Right cardiac atrium (tissue), 5 donors: ENCODE results near the gene PRDM12. TPM values are rescaled to one million over a fixed set of nuclear protein-coding genes. Genes with fewer than 3 reads are reported as not detected.

Experiments used
- ATAC-seq, 2 donors: fragments of 200-7000 bp; cut with Tn5 transposase; one replicate each; pipeline versions ENCODE4 v1.8.0 to v1.9.1; 2020; ENCODE audit warnings: moderate library complexity in 2 of 2, mild to moderate bottlenecking in 1 of 2
- DNase-seq, 3 donors: peaks; one replicate each; pipeline ENCODE4 v3.0.0-alpha.2; 2020
- H3K27ac ChIP-seq: one replicate; pipeline ENCODE4 v1.5.1; 2013; ENCODE audit warnings: mild to moderate bottlenecking, low read length, control low read depth, moderate library complexity
- H3K27me3 ChIP-seq: one replicate; pipeline ENCODE4 v1.6.1; 2013; ENCODE audit not compliant: control insufficient read depth, insufficient read depth
- H3K4me1 ChIP-seq: one replicate; pipeline ENCODE4 v1.6.1; 2013; ENCODE audit warnings: low read length; ENCODE audit not compliant: control insufficient read depth, insufficient read depth
- H3K4me3 ChIP-seq: one replicate; pipeline ENCODE4 v1.5.1; 2013; ENCODE audit warnings: low read length, control low read depth
- H3K9me3 ChIP-seq: one replicate; pipeline ENCODE4 v1.6.1; 2013; ENCODE audit warnings: low read length; ENCODE audit not compliant: control insufficient read depth
- WGBS: extraction: QIAGEN DNeasy Blood & Tissue Kit; methylation state at CpG from one replicate; pipeline ENCODE4 v1.1.7; 2013; 5-methylcytosine and 5-hydroxymethylcytosine counted together
- intact Hi-C, 4 donors: fragments of 100-400 bp; cut with DNase I; formaldehyde crosslinking; loops; one replicate each; pipeline versions ENCODE4 v1.11.0 to v1.14.0; 2022 to 2023
- polyA plus RNA-seq: library from polyadenylated mRNA; stranded (reverse); fragments of 200-250 nt; gene quantifications from one replicate; pipeline ENCODE4 v1.2.3, GENCODE V29; 2013
- total RNA-seq, 4 donors: library from RNA; stranded (reverse); fragmentation: NEBNext Ultra II Directional; extraction: Animal tissue kit (Norgen Biotek cat#: 25700); gene quantifications; one replicate each; pipeline ENCODE4 v1.2.1, GENCODE V29; 2021
- donor health status: healthy with polysubstance abuse.
- donor health status: DM: no; HTN: yes; CAD: no.
- donor health status: DM: no; HTN: no; CAD: no.
- donor health status: DM: no; HTN: yes; CAD: no; lungs with severe emphysema.
- donor health status: DM: yes; HTN: yes; CAD: no.

PRDM12 gene
- total and polyA plus RNA-seq, 5 donors, result 0.02 TPM; not detected in 4

DNA sequence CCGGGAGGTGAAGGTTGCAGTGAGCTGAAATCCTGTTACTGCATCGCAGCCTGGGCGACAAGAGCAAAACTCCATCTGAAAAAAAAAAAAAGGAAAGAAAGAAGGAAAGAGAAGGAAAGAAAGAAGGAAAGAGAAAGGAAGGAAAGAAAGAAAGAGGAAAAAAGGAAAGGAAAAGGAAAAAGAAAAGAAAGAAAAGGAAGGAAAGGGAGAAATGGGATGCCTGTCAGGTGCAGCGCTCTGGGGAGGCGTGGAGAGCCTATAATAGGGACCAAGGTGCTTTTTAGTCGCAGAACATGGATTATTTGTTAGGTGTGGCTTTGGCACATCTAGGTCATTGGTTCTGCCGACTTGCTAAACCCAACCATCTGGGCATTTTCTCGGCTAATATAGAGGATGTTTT is 47.1 kb downstream of the PRDM12 start:
- Histone ChIP-seq H3K4me1 (peaks cover 3% of the 10 kb centered on the region), H3K27me3 (no peaks in the 10 kb centered on the region), H3K27ac (no peak overlapping the region), H3K9me3 (no peaks in the 10 kb centered on the region), H3K4me3 (no peak overlapping the region)
- no peak for DNase-seq
- 92% methylated on average over 8 of the region's 8 CpGs for WGBS
- no peak for ATAC-seq
- intact Hi-C loops, result loop anchor here in 2 of 4 donors (5.0 to 10.0 kb wide), 2 partner anchors 151 to 223 kb away; partner anchors contain the start of gene FIBCD1 (in 1 of the 2)

DNA sequence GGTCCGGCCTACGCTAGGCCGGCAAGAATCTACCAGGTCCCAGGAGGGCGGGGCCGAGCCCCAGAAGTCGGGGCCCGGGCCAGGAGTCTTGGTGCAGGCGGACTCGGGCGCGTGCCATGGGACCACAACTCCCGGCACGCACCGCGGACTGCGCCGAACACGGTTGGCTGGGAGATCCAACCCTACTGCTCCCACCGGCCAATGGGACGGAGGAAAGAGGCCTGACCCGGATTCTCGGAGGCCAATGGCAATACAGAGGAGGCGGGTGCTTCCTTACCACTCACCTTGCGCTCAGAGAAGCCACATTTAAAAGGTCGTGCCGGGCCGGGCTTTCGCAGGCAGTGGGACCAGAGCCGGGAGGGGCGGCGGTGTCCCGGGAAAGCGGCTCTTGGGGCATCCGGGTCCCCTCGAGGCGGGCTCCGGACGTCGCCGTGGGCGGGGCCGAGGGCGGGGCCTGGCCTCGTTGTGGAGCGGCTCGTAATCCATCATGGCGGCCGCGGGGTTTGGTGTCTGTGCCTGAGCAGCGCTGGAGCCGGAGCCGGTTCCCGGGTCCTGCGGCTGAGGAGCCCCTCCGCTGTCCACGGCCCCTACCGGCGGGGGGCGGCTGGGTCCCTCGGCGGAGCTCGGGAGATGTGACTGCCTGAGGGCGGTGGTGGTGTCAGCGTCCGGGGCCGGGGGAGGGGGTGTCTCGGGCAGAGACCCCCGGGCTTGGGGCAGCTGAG is 48.3 kb downstream of the PRDM12 start:
- intact Hi-C loops, result loop anchor here in 2 of 4 donors (5.0 to 10.0 kb wide), 2 partner anchors 150 to 222 kb away; partner anchors contain the start of gene FIBCD1 (in 1 of the 2)
- Histone ChIP-seq H3K9me3 (no peaks in the 10 kb centered on the region), H3K4me3 (peak overlapping the region; percentile 91), H3K27ac (peak overlapping the region; percentile 92), H3K27me3 (no peaks in the 10 kb centered on the region), H3K4me1 (peaks cover 3% of the 10 kb centered on the region)
- WGBS, result under 1% methylated on average over 68 of the region's 68 CpGs
- DNase-seq (peak; percentile 99 to 100 (median 99)), ATAC-seq (peak; percentile 98)

DNA sequence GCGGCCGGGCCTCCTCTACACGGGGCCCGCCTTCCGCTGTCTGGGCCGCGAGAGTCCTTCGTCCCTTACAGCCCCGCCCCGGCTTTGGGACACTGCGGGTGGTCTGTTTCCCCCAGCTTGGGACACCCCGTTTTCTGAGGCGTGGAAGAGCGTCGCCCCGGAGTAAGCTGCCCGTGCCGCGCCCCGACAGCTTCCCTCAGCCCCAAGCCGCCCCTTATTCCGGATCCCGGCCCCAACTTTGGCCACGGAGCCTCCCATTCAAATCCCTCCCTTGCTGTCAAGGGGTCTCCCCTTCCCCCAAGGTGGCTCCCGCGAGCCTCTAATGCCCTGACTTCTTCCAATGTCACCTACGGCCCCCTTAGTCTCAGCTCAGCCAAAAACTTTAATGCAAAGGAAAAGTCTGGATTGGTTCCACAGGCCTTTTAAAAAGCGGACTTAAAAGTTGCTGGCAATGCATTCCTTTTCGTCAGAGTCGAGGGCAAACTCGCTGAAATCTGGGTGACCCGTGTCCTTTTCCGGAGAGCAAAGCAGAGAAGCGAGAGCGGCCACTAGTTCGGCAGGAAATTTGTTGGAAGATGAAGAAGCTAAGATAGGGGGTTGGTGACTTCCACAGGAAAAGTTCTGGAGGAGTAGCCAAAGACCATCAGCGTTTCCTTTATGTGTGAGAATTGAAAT is 49.0 kb downstream of the PRDM12 start:
- peak in 2 of 3 donors; percentile 32 to 68 for DNase-seq
- Histone ChIP-seq H3K9me3 (no peaks in the 10 kb centered on the region), H3K27ac (peak overlapping the region; percentile 92), H3K4me1 (peaks cover 3% of the 10 kb centered on the region), H3K4me3 (peak overlapping the region; percentile 91), H3K27me3 (no peaks in the 10 kb centered on the region)
- under 1% methylated on average over 37 of the region's 37 CpGs for WGBS
- intact Hi-C loops, result loop anchor here in 2 of 4 donors (5.0 to 10.0 kb wide), 2 partner anchors 149 to 221 kb away; partner anchors contain the start of gene FIBCD1 (in 1 of the 2)
- peak; percentile 9 to 24 for ATAC-seq

DNA sequence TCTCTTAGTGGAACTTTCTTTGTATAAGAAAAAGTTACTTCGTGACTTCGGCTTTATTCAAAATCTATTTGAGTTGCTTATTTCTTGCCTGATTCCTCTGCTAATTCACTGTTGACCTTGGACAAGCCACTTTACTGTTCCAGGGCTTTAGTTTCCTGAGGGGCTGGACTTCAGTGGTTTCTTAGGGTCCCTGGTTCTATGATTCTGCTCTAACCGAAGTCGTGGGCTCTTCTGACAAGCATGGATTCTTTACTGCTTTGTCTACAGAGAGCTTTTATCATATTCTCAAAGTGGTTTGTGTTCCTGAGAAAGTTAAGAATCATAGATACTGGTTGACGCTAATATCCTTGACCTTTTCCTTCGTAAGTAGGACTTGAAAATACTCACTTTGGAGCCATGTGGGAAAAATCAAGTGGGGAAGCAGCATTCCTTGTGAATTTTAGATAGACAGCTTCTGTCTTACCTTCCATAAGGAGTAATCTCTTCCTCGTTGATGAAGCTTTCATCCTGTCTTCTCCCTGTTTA is 50.3 kb downstream of the PRDM12 start:
- no peak for ATAC-seq
- Histone ChIP-seq H3K4me1 (peaks cover 6% of the 10 kb centered on the region), H3K9me3 (no peaks in the 10 kb centered on the region), H3K27ac (no peak overlapping the region), H3K27me3 (no peaks in the 10 kb centered on the region), H3K4me3 (peak overlapping the region; percentile 91)
- intact Hi-C loops, result loop anchor here in 2 of 4 donors (5.0 to 10.0 kb wide), 2 partner anchors 148 to 220 kb away; partner anchors contain the start of gene FIBCD1 (in 1 of the 2)
- no peak for DNase-seq
- WGBS, result 17% methylated on average over 7 of the region's 7 CpGs

DNA sequence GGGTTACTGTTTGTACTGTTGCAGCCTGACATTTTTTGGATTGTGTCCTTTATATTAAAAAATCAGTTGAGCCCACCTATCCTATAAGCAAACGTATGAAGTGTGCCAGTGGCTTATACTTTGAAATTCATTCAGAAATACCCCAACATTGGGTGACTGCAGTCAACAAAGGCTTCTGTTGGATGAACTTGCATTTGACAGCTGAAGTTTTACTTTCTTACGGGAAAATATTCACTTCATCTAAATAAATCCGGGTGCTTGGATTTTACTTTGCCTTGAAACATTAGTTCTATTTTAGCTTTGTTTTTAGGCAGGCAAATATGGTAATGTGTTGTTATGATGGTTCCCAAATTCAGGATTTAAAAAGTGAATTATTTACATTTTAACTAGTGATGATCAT is 50.9 kb downstream of the PRDM12 start:
- H3K4me3 ChIP-seq, result peak overlapping the region; percentile 91
- H3K27me3 ChIP-seq, result no peaks in the 10 kb centered on the region
- H3K27ac ChIP-seq, result no peak overlapping the region
- WGBS, result 20% methylated on average over 3 of the region's 3 CpGs
- intact Hi-C loops, result loop anchor here in 1 of 4 donors (10.0 kb wide), 1 partner anchor 220 kb away; the partner anchor contains the start of gene FIBCD1
- DNase-seq (no peak), ATAC-seq (no peak)
- H3K4me1 ChIP-seq, result peaks cover 6% of the 10 kb centered on the region
- H3K9me3 ChIP-seq, result no peaks in the 10 kb centered on the region

DNA sequence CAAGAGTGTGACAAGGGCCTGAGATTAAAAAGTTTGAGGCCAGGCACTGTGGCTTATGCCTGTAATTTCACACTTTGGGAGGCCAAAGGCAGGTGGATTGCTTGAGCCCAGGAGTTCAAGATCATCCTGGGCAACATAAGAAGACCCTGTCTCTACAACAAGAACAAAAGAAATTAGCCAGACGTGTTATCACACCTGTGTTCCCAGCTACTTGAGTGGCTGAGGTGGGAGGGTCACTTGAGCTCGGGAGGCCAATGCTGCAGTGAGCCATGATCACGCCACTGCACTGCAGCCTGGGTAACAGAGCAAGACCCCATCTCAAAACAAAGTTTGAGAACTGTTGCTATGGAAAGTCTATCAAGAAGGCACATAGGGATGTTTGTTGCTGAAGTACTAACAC is 54.2 kb downstream of the PRDM12 start:
- Histone ChIP-seq H3K4me1 (peaks cover 6% of the 10 kb centered on the region), H3K27ac (no peak overlapping the region), H3K4me3 (no peak overlapping the region), H3K27me3 (no peaks in the 10 kb centered on the region), H3K9me3 (no peaks in the 10 kb centered on the region)
- intact Hi-C loops, result loop anchor here in 1 of 4 donors (10.0 kb wide), 1 partner anchor 216 kb away; the partner anchor contains the start of gene FIBCD1
- DNase-seq (no peak), ATAC-seq (no peak)
- WGBS, result 75% methylated on average over 3 of the region's 3 CpGs

DNA sequence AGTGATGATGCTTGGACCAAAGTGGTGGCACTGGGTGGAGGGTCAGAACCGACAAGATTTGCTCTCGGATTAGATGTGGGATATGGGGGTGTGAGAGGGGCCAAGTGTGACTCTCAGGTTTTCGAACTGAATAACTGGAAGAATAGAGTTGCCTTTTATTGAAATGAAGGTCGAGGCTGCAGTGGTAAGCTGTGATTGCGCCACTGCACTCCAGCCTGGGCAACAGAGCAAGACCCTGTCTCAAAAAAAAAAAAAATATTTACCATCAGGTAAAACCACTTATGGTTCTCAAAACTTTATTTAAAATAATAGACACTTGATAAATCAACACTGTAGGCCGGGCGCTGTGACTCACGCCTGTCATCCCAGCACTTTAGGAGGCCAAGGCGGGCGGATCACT is 56.4 kb downstream of the PRDM12 start:
- ATAC-seq (no peak), DNase-seq (no peak)
- no peak overlapping the region for H3K4me3 ChIP-seq

DNA sequence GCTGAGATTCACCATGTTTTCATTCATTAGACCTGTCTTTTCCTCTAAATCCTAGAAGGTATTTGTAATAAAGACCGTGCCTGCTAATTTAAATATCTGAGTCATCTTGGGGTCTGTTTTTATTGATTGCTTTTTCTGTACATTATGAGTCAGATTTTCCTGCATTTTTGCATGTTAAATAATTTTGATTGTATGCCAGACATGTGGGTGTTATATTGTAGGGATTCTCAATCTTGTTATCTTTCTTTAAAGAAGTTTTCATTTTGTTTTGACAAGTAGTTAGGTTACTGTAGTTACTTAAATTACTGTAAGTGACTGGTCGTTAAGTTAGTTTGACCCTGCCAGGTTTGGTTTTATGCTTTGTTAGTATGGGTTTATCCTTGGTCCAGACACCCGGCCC is 64.3 kb downstream of the PRDM12 start:
- Histone ChIP-seq H3K4me3 (no peak overlapping the region), H3K9me3 (no peaks in the 10 kb centered on the region), H3K4me1 (peaks cover 2% of the 10 kb centered on the region), H3K27me3 (no peaks in the 10 kb centered on the region), H3K27ac (no peak overlapping the region)
- DNase-seq (no peak), ATAC-seq (no peak)
- intact Hi-C loops, result no loop called here
- 88% methylated on average over 3 of the region's 3 CpGs for WGBS

More for the DNA sequence above, 56.4 kb downstream of the PRDM12 start:
- H3K27me3 ChIP-seq, result no peaks in the 10 kb centered on the region
- no peak overlapping the region for H3K27ac ChIP-seq
- 98% methylated on average over 10 of the region's 10 CpGs for WGBS
- H3K4me1 ChIP-seq, result peaks cover 6% of the 10 kb centered on the region
- intact Hi-C loops, result no loop called here
- no peaks in the 10 kb centered on the region for H3K9me3 ChIP-seq

DNA sequence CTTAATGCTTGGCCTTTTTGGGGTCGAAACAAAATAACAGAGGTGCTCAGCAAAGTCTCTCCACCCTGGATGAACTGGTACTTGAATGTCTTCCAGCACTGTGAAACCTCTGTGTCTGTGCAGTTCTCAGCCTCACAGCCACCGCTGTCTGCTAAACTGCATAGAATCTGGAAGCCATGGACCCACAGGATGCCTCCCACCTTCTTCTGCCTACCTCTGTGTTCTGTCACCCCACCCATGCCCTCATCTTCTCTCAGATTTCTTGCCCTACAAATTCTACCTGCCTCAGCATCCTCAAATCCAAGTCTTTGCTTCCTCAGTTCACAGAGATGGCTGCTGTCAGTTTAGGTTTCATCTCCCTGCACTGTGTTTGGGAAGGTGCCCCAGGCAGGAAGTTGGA is 64.8 kb downstream of the PRDM12 start:
- H3K4me3 ChIP-seq, result no peak overlapping the region
- DNase-seq, result no peak
- no peak overlapping the region for H3K27ac ChIP-seq
- no peaks in the 10 kb centered on the region for H3K9me3 ChIP-seq
- WGBS, result 97% methylated on average over 2 of the region's 2 CpGs
- H3K27me3 ChIP-seq, result no peaks in the 10 kb centered on the region
- intact Hi-C loops, result no loop called here
- ATAC-seq, result no peak
- H3K4me1 ChIP-seq, result peaks cover 2% of the 10 kb centered on the region

DNA sequence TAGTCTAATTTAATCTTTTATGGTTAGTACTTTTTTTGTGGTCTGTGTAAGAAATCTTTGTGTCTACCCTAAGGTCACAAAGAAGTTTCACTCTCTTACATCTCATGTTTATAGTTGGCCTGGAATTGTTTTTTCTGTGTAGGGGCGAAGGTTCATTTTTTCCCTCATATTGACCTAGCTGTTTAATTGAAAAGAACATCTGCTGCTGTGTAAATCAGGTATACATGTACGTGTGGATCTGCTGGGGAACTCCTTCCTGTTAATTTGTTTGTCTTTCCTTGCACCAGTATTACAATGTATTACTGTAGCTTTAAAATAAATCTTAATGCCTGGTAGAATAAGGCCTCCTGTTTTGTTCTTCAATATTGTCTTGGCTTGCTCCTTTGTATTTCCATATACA is 67.0 kb downstream of the PRDM12 start:
- ATAC-seq, result no peak
- no peak overlapping the region for H3K27ac ChIP-seq
- DNase-seq, result no peak
- intact Hi-C loops, result no loop called here
- no peaks in the 10 kb centered on the region for H3K9me3 ChIP-seq
- H3K4me3 ChIP-seq, result no peak overlapping the region
- no peaks in the 10 kb centered on the region for H3K27me3 ChIP-seq
- 78% methylated on average over 2 of the region's 2 CpGs for WGBS
- H3K4me1 ChIP-seq, result peaks cover 2% of the 10 kb centered on the region

DNA sequence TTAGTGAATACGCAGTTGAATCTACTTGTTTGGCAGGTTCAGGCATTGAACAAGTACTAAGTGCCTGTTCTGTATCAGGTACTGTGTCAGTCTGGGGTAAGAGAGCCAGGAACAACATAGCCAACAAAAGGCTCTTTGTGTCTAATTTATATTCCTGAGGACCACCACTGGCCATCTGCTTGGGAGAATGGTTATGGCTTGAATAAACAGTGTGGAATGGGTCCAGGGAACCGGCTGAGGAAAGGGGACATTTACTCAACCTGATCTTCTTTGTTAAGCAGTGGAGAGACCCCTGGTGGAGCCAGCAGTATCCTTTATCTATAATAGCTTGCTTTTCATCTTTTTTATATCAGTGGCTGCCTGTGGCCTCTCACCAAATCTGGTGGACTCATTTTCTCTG is 67.7 kb downstream of the PRDM12 start:
- Histone ChIP-seq H3K27ac (peak overlapping the region; percentile 12), H3K27me3 (no peaks in the 10 kb centered on the region), H3K9me3 (no peaks in the 10 kb centered on the region), H3K4me1 (peaks cover 2% of the 10 kb centered on the region), H3K4me3 (no peak overlapping the region)
- ATAC-seq, result peak in 1 of 2 donors; percentile 20
- DNase-seq, result no peak
- intact Hi-C loops, result no loop called here
- 50% methylated on average over 2 of the region's 2 CpGs for WGBS
